ENCODE measurements around the gene C6orf62.
"Not testable (repeated sequence)": the region's sequence is repeated elsewhere in the genome, so short reads cannot be mapped to it uniquely, and the experiment has no call there.

The C6orf62 gene

GRCh38 chr6:24696097-24696496 lies 22.9 kb downstream of the C6orf62 start:
- DNase-seq: no peak

DNA sequence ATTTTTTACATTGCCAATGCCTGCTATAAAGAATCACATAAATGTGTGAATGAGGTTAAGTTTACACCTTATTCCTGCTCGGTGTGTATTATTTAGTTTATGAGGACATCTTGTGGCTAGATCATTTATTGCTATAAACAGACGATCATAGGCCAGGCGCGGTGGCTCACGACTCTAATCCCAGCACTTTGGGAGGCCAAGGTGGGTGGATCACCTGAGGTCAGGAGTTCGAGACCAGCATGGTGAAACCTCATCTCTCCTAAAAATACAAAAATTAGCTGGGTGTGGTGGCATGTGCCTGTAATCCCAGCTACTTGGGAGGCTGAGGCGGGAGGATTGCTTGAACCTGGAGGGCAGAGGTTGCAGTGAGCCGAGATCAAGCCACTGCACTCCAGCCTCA lies 23.3 kb downstream of the C6orf62 start:
- peak; percentile 19 for DNase-seq

- DNase-seq: no peak
Measured at GRCh38 chr6:24694198-24694597, 24.8 kb downstream of the C6orf62 start.

GRCh38 chr6:24692848-24693592 lies 25.9 kb downstream of the C6orf62 start:
- no peak for DNase-seq

GRCh38 chr6:24692415-24692814 lies 26.5 kb downstream of the C6orf62 start:
- no peak for DNase-seq

DNA sequence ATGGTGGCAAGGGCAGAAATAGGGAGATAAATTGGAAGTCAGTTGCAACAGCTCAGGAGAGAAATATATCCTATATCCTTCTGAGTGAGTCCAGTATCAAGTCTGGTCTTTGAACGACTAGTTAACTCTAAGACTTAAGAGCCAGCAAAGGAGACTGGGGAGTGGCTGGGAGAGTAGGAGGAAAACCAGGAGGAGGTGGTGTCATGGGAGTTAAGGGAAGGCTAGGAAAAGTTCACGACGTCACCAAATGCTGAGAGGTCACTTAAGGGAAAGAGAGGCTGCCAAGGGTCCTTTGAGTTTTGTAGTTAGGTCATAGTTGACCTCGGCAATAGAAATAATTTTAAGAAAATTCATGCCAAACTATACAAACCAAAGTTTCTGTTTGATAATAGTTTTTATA lies 27.0 kb downstream of the C6orf62 start:
- DNase-seq: no peak

- no peak for DNase-seq
Measured at GRCh38 chr6:24691550-24691949, 27.4 kb downstream of the C6orf62 start.

GRCh38 chr6:24690593-24690992 lies 28.4 kb downstream of the C6orf62 start:
- DNase-seq: no peak

DNA sequence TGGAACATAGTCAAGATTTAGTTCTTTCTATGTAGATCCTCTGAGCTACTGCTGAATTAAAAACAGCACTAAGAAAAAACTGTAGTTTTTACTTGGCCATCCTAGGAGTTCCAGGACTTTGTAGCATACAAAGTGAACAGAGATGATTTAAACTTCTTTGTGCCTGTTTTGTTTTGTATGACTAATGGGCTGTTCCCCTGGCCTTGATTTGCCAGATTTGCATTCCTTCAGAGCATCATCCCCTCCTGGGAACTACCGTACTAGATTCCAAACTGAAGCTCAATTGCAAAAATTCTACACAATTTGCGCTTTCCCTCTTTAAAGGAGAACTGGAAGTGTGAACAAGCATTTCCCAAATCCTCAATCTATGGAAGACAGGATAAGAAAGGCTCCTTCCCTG lies 29.0 kb downstream of the C6orf62 start:
- DNase-seq: no peak

GRCh38 chr6:24686946-24687345 lies 32.0 kb downstream of the C6orf62 start:
- DNase-seq: no peak

- DNase-seq: no peak
Measured at GRCh38 chr6:24686408-24686807, 32.5 kb downstream of the C6orf62 start.

- no peak for DNase-seq
Measured at GRCh38 chr6:24683297-24684296, 35.4 kb downstream of the C6orf62 start.

DNA sequence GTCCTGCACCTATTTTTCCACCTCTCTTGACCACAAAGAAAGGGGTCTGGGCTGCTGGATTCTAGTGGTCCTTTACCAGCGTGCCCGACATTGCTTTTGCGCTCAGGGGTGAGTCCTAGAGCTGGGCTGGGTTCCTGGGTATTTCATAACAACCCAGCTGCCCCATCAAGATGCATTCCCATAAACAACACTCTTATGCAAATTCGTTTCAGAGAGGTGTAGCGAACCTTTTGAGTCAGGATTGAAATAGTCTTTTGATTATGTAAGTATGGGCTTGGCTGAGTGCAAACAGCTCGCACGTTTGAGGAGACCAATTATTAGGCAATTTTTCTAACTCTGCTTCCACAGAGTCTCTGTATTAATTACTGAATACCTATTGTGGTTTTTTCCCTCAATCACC lies 38.4 kb downstream of the C6orf62 start:
- no peak for DNase-seq

DNA sequence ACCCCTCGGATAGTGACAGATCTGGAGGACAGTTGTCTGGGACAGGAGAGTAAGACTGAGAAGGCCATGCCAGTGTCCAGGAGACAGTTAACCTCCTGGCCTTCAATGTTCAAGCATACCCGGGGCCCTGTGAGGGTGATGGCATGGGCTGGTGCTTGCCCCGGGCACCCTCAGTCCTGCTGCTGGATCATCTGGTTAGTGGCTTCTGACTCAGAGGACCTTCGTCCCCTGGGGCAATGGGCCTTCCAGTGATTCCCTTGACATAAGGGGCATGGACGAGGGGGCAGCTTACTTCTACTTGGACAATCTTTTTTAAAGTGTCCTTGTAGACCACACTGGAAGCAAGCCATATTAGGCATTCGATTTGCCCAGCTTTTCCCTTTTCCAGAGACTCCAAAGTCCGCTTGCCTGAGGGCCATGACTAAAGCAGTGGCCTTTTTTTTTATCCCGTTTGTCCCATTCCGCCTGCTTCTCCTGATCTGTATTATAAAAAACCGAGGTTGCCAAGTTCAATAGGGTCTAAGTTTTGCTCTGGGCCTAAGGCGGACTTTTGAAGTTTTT lies 40.1 kb downstream of the C6orf62 start:
- not testable (repeated sequence) for DNase-seq

- no peak for DNase-seq
Measured at GRCh38 chr6:24673625-24674024, 45.3 kb downstream of the C6orf62 start.

DNA sequence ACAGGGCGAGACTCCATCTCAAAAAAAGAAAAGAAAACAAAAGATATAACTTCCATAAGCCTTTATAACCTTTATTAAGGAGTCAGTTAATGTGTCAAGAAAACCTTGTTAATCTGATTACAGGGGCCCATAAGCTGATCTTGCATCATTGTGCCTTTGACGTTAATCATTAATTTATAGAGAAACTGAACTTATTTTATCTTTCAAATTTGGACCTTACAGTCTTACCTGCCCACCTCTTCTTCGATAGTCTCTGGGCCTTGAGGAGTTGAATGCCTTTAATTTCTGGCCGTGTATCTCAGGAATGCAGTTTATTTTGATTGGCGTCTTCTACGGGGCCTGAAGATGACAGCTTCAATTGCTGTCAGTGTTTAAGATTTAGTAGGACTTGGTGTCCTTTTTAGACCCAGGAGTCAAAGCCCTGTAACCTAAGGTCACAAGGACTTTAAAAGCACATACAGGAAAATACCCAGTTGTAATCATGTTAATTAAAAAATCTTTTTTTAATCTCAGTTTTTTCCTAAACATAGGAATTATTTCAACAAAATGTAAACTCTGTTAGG lies 46.3 kb downstream of the C6orf62 start:
- DNase-seq: no peak

DNA sequence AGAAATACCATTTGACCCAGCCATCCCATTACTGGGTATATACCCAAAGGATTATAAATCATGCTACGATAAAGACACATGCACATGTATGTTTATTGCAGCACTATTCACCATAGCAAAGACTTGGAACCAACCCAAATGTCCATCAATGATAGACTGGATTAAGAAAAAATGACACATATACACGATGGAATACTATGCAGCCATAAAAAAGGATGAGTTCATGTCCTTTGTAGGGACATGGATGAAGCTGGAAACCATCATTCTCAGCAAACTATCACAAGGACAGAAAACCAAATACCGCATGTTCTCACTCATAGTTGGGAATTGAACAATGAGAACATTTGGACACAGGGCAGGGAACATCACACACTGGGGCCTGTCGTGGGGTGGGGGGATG lies 47.9 kb downstream of the C6orf62 start:
- DNase-seq: not testable (repeated sequence)

DNA sequence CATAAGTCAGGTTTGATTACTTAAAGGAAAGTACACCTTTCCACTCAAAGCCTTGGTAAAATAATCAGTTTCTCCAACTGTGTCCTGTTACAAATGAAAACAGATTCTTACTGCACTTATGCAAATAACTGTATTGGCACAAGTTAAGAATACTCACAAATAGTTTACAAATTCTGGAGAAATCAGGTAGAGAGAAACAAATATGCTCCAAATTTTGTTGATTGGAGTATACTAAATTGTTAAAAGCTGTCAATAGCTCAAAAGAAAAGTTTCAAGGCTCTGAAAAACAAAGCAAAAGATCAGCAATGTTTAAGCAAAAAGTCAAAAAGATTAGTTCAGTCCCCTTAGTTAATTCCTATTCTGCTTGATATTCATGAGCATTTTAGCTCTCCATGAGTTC lies 48.5 kb downstream of the C6orf62 start:
- DNase-seq: not testable (repeated sequence)

- no peak for DNase-seq
Measured at GRCh38 chr6:24668997-24669361, 50.0 kb downstream of the C6orf62 start.

DNA sequence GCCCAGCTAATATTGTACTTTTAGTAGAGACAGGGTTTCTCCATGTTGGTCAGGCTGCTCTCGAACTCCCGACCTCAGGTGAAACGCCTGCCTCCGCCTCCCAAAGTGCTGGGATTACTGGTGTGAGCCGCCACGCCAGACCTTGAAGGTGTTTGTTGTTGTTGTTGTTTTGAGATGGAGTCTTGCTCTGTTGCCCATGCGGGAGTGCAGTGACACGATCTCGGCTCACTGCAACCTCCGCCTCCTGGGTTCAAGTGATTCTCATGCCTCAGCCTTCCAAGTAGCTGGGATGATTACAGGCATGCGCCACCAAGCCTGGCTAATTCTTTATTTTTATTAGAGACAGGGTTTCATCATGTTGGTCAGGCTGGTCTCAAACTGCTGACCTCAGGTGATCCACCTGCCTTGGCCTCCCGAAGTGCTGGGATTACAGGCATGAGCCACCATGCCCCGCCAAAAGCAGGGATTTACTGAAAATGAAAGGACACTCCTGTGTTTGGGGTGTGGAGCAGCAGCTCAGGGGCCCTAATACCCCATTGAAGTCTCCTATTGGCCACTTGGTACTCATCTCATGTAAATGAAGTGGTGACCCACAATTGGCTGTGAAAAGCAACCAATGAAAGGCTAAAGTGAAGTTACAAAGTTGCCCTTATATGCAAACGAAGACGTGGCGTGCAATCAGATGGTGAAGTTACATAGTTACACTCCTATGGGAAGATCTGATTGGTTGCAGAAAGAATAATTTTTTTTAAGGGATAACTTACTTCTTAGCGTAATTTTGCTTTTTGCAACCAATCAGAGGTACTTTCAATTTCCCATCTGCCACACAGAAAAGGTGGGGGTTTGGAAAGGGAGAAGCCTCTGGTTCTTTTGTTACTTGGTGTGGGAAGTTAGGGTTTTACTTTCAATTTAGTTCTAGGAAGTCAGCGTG lies 50.6 kb downstream of the C6orf62 start:
- not testable (repeated sequence) for DNase-seq

GRCh38 chr6:24667378-24667803 lies 51.6 kb downstream of the C6orf62 start:
- DNase-seq: no peak

All from activated T-cell treated with anti-CD3 and anti-CD28 coated beads for 4 hours (primary cell).